Activated CD8-positive, alpha-beta memory T cell treated with anti-CD3 and anti-CD28 coated beads, Interleukin-2, amount 50 U/mL, for 24 hours (primary cell): Measurements from ENCODE around the gene PLEKHM3.

Source experiments
- DNase-seq: peaks from one replicate; pipeline ENCODE4 v3.0.0-alpha.2; 2020; ENCODE audit errors: extremely low read depth

PLEKHM3 gene

DNA sequence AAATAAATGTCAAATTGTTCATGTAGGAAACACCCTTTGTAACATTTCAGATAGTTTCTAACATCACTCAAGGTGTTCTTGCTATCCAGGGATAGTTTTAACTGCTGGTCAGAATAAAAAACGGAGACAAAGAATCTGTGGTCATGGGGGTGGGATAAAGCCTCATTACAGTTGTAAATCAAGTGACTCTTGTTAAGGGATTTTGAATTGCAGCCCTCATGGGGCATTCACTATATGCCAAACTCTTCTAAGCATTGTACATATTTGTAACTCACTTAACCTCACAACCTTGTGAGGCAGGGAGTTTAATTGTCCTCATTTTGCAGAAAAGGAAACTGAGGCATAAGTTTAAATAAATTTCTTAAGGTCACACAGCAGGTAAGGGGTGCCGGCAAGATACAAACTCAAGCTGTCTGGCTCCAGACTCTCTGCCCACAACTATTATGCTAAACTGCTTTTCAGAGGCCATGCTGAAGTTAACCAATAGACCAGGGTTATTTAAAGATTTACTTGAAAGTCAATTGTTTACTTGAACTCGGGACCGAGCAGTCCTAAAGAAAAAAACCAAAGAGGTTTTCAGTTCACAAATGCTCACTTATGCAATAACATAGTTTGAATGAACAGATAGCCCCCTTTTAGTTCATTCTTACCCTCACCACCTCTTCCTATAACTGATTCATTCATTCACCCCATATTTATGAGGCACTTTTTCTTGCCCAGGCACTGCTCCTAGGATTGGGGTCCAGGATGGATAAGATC, 134.1 kb downstream of the PLEKHM3 start:
- no peak for DNase-seq

DNA sequence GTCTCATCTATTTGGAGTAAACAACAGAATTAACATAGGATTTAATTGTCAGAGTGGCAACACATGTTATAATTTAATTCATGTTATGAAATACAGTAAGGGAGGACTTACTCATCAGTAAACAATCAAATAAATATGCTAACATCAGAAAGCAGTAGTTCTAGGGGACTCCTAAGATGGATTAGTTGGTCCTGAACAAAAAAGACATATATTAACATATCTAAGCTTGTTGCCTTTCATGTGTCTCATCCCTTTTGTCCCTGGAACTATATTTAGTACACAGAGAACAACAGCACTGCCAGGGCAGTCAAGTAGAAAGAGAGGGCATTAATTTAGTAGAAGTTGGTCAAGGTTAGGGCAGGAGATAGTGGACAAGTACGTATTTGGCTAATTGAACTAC, 137.8 kb downstream of the PLEKHM3 start:
- DNase-seq: no peak

DNA sequence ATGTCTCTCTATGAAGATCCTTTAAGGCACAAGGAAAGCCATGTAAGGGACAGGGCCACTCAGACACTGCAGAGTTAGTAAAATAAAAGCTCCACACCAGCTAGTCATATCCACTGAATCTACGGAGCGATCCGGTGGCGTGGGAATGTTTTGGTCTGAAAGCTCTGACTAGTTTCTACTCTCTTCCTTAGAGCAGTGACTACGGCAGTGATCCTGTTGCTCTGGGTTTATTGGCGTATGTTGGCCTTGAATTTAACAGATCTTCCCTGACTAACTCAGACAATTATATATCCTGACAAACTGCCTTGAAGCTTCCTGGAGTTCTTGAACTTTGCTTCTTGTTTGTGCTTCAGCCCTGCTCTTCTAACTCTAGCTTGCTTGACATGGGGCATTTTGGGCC, 140.3 kb downstream of the PLEKHM3 start:
- no peak for DNase-seq

DNA sequence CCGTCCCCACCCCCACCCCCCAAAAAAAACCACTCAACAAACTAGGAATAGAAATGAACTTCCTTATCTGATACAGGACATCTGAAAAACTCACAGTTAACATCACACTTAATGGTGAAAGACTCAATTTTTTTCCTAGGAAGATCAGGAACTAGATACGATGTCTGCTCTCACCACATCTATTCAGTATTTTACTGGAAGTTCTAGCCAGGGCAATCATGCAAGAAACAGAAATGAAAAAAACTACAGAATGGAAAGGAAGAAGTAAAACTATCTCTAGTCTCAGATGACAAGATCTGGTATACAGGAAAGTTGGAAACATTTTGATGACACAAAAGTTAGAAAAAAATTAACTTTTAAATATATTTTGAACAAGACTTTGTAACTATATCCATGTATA, 141.2 kb downstream of the PLEKHM3 start:
- DNase-seq: no peak

DNA sequence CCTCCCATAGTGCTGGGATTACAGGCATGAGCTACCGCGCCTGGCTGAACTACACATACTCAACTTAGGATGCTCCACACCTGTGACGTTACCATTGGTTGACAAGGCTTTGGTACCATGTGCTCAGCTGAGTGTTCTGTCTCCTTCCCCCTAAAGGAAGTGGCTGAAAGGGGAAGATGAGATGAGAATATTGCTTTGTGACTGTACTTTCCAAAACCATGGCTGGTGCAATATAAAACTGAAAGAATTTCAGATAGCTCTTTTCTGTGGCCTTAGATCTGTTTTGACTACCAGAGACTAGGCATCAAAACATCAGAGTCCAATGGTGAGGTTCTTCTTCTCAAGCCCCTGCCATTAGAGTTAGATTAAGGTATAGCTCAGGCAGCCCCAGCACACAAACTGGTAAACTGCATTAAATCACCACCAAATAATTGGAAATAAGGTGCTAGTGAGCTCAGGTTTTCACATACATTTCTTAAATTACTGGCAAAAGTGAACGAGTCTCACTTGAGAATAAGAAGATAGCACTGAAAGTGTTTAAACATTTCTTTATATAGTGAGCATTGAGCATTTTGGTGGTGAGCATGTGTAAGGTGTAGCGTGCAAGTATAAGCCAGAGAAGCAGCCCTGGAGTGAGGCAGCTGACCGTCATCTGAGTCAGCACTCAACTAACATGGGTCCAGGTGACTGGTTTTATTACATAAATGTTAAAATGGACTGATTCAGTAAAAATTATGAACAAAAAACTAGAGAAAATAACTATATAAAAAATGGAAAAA, 142.1 kb downstream of the PLEKHM3 start:
- no peak for DNase-seq

DNA sequence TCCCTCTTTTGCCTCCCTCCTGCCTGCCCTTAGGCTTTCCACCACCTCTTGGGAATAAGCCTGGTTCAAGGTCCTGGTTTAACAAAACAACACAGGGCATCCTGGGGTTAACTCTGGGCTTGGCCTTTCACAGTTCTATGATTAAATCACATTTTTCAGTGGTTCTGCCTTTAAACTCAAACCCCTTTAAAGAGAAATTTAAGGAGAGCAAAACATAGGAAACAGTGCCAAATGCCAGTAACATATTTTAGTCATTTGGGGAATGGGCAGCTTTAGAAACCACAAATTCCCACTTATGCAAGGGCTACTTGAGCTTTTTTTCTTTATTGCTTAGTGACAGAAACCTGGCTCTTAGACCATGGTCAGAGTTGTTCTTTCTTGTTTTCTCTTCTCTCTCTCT, 143.4 kb downstream of the PLEKHM3 start:
- DNase-seq: no peak

DNA sequence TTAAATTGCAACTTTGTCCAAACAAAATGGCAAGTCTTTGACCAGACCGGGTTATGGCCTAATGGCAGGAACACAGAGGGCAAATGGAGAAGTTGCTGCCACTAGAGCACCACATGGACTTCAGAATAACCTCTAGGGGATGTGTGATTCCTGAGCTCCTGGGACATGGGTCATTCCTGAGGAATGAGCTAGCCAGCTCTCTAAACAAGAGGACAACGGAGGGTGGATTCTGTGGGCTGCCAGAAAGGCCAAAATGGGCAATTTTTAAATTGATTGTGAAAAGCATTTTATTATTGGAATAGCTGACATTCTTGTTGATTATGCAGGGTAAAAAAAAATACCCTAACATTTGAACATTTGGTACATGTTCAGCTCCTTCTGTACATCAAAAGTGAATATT, 145.8 kb downstream of the PLEKHM3 start:
- no peak for DNase-seq

DNA sequence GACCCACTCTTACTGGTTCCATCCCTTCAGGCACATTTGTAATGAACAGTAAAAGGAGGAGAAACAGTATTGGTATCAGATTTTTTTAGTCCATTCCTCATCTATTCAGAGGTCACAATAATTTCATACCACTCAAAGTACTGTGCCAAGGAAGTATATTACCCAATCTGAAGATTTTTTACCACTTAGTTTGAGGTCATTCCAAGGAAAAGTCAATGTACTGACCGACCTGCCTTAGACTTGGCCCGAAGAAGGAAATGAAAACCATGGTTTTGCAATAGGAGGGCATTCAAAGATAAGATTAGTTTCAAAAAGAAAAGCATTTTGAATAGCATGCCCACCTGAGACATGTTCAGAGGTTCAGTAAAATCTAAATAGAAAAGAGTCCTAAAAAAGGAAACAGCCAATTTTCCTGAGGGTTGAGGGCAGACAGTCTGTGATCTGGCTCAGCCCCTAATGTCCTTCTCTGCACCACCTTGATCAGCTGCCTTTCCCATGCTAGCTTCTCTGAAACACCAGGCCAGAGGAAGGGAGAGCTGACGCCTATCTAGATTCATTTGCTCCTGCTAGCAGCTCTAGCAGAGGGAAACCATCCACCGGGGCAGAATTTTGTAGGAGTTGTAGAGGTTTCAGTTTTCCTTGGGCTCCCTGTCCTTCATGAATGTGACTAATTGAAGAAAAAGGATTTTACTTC, 148.3 kb downstream of the PLEKHM3 start:
- DNase-seq: no peak

DNA sequence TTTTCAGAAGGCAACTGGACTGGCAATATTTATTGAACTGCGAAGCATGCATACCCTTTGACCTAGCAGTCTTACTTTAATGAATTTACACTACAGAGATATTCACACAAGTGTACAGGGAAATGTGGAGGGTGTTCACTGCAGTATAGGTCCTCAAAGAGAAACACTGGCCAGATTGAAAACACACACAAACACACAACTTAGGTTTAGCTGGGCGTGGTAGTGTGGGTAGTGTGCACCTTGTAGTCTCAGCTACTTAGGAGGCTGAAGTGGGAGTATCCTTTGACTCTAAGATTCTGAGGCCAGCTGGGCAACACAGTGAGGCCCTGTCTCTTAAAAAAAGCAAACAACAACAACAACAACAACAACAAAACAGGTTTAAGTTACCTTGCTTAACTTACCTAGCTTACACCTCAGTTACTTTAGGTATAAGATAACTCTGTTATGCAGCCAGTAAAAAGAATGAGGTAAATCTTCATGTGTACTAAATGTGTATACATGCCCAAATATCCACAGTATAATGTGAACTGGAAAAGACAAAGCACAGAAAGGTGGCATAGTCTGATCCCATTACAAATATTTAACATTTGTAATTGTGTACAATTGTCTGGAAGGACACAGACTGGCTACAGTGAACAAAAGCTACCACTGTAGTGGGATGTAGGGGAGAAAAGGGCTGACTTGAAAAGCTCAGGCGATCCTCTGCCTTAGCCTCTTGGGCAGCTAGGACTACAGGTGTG, 149.7 kb downstream of the PLEKHM3 start:
- DNase-seq: no peak

DNA sequence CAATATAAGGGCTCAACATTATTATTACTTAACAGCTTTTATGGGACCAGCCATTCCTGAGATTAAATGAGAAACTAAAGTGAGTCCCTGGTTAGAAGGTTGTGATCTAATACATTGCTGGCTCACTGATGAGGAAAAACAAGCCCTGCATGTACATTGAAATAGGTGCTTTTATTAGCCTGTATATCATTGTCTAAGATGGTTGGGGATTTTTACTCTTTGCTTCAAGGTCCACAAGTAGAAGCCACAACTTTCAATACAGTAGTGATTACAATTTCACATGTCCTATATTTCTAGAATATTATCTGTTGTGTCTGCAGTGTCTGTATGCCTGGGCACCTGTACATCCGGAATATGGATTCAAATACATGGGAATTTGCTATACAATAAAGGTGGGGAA, 151.5 kb downstream of the PLEKHM3 start:
- no peak for DNase-seq

DNA sequence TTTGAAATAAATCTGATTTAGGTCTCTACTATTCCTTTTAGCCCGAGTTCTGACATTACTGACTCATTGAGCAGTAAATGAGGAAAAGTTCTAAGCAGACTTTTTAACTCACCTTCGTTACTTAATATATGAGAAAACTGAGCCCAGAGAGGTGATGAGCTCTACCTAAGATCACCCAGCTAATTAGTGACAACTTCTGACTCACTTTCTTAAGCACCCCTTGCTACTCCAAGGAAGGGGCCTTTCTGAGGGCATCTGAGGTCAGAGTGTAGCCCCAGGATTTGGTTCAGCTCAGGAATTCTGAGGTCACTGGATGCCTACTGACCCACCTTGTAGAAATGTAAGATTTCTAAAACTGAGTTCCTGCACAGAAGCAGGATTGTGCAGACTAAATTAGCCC, 153.4 kb downstream of the PLEKHM3 start:
- DNase-seq: no peak

DNA sequence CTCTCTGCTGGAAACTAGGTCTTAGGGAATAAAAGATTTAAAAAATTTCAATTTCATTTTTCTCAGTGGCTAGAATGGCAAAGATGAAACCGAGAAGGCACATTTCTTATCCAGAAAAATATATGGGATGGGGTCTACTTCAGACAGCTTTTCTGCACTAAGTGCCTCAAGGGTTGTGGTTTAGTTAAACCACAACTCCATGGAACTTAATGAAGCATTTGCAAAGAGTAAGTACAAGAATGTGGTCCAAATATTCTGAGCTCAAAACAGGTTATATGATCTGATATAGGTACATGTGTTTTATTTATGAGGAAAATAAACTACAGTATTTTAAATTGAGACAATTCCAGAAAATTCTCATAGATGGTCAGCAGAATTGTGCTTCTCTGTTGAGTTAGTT, 153.8 kb downstream of the PLEKHM3 start:
- no peak for DNase-seq

DNA sequence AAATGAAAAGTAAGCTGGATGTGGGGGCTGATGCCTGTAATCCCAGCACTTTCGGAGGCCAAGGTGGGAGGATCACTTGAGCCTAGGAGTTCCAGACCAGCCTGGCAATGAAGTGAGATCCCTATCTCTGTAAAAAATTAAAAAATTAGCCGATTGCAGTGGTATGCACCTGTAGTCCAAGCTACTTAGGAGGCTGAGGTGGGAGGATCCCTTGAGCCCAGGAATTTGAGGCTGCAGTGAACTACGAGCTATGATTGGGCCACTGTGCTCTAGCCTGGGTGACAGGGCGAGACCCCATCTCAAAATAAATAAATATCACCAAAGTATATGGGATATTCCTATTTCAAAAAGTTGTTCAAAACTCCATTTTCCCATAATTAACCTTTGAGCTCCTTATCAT, 154.5 kb downstream of the PLEKHM3 start:
- no peak for DNase-seq

DNA sequence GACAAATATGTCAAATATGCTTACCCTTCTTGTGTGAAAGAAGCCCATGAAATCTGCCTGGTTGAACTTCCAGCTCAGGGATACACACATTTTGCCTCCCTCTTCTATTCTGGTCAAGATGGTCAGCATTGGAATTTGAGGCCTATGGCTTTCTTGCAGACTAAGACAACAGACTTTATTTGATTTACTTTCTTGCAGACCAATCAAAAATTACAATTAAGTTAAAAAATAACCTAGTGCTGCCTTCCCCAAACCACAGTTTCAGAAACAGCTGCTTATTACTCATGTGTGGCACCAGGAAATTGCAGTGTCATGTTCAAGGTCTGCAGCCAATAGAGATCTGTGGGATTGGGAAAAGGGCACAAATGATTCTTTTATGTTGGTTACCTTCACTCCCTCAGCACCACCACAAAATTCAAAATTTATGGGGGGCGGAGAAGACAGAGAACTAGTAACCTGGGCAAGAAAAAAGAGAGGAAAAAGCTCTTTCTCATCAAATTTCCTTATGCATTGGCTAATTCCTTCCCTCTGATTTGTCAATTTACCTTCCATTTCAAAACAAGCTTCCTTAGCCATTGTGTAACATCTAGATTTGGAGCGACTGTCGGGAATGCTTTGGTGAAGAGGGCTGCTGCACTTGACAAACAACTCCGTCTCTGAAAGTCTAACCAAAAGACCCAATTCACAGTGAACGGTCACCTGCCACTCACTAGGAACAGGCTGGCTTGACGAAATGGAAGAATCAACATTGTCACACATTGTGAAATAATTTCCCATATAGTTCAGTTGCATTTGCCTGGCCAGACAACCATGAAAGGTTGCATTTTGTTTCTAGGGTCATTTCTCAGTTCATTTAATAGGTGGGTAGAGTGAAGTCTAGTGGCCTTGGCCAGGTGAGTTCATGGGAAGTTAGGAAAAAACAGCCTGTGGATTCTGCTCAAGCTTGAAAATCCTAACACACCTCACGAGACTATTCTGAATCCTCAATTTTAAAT, 155.2 kb downstream of the PLEKHM3 start:
- DNase-seq: no peak

DNA sequence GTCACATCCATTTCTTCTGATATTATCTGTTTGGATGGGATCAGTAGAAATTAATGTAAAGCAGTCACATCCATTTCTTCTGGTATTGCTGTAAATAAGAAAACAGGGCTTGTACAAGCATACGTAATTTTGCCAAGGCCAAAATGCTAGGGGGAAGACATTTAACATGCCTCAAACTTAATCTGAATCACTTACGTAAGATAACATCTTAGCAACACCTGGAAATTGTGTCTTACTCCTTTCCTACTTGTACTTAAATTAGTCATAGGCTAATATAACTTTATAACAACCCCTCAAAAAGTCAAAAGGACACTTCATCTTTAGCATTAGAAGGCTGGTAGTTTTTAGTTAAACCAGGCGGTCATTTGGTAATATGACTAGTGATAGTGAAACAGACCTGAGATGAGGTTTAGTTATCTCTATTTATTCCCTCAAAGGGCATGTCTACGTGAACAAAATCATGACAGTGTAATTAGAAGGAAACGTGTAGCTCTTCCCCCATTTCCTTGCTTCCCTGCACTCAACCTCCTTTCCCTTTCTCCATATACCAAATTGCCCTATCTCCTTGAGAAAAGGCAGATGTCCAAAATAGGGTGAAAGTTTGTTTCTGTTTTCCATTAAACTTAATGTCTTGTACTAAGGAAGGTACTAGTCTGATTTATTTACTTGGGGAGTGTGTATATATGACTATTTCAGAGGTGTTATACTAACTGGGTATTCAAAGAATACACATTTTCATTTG, 156.3 kb downstream of the PLEKHM3 start:
- DNase-seq: no peak

DNA sequence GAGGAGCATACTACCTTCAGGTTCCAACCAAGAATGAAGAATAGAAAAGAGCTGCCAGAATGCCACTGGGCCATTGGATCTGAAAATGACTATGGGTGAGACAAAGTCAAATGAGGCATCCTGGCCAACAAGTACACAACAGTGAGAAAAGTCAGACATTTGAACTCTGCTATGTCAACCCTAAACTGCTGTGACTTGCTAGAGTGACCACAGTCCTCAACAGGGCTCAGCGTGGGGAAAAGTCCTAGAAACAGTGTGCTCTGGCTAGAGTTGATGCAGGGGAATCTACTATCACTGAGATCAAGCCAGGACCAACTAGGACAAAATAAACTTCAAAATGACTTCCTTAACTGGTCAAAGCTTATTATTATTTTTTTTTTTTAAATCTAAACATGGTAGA, 157.4 kb downstream of the PLEKHM3 start:
- no peak for DNase-seq

DNA sequence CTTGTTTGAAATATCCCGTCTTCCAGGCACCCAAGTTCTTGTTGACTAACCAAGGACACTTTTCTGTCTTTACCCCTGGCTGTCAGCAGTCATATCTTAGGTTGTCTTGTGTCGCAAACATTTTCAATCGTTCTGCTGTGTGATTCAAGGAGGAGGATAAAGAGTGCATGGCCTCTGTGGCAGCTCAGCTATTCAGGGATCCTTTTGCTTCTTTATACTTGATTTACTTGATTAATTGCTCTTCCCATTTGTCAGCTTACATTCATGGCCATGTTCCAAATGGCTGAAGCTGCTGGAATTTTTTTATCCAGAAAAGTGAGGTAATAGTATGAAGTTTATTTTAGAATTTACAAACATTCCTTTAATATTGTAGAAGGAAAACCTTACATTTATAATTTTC, 158.3 kb downstream of the PLEKHM3 start:
- no peak for DNase-seq

DNA sequence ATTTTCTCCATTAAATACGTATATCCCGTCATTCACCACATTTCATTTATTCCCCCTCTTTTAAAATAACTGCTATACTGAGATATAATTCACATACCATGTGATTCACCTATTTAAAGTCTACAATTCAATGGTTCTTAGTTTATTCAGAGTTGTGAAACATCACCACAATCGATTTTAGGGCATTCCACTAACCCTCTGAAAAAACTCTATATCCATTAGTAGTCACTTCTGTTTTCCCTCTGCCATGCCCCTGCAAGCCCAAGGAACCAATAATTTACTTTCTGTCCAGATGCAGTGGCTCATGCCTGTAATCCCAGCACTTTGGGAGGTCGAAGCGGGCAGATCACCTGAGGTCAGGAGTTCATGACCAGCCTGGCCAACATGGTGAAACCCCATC, 160.1 kb downstream of the PLEKHM3 start:
- no peak for DNase-seq

DNA sequence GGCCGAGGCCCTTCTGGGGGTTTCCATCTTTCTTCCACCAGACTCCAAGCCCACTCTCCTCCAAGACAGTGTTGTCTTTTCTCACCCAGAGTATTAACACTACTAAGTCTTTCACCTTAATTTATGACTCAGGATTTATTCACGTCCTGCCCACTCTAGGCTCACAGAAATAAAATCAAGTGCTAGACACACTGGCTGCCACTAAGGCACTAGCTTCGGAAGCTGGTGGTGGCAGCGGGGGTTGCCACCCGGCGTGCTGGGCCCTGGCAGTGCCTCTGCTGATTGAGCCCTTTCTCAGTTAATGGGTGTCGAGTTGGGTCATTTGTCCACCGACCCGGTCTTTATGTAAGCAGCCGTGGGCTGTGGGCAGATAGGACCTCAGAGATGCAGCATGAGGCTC, 162.0 kb downstream of the PLEKHM3 start:
- no peak for DNase-seq

DNA sequence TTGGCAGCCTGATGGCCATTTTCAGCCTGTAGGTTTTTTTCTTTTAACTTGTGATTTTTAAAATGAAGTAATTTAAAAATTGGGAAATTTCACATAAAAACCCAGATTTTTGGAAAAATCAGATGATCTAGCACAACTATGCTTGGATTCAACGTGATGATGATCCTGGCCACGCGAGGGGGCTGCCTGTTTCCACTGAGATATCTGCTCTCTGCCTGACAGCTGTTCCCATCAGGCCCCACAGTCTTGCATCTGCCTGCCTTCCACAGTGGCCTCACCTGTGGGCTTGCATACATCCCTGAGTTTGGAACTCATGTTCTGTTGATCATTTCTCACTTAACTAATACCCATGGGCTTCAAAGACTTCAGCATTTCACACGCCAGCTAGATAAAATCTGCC, 163.5 kb downstream of the PLEKHM3 start:
- DNase-seq: no peak
